SK-N-SH (cell line): Measurements from ENCODE around the gene PARP8. TPM values are rescaled to one million over a fixed set of nuclear protein-coding genes. Genes with fewer than 3 reads are reported as not detected.

Source experiments
- CTCF ChIA-PET: fragments of 300-600, 350-600 bp; formaldehyde crosslinking; extraction: SDS; loops from one replicate; lab custom pipeline; 2021; lab: Yijun Ruan, JAX
- POLR2A ChIA-PET: fragments of 350-600 bp; sonication (Branson Sonifier 250); formaldehyde crosslinking; extraction: SDS; loops from one replicate; lab custom pipeline; 2020; ENCODE audit warnings: antibody characterized with exemption, inconsistent platforms; lab: Yijun Ruan, JAX
- DNase-seq: peaks from one replicate; pipeline ENCODE4 v3.0.0; 2012
- H2AFZ ChIP-seq: fragments of 200-600 bp; sonication (generic); 2 replicates; pipeline ENCODE4 v1.8.1; 2016; ENCODE audit warnings: antibody characterized with exemption, mild to moderate bottlenecking, low read depth
- H3F3A ChIP-seq: fragments of 200-600 bp; sonication (generic); replicated peaks from 2 replicates; pipeline ENCODE3; 2016; ENCODE audit warnings: antibody characterized with exemption, mild to moderate bottlenecking; ENCODE audit not compliant: insufficient read depth
- H3K27ac ChIP-seq, 2 experiments: fragments of 200-500 bp in 1 of 2; fragments of 200-600 bp in 1 of 2; sonication (Bioruptor generic) in 1 of 2; sonication (generic), shearing (Covaris generic) in 1 of 2; 2 replicates each; pipeline versions ENCODE4 v1.5.1 to v1.6.1; 2014 to 2016; ENCODE audit warnings: low read depth in 2 of 2, inconsistent platforms in 1 of 2, low read length in 1 of 2, mild to moderate bottlenecking in 1 of 2, mixed read lengths in 1 of 2
- H3K27me3 ChIP-seq: fragments of 200-600 bp; sonication (generic), shearing (Covaris generic); 2 replicates; pipeline ENCODE4 v1.6.1; 2016; ENCODE audit warnings: mixed run types; ENCODE audit not compliant: insufficient read depth
- H3K36me3 ChIP-seq, 2 experiments: fragments of 200-500 bp in 1 of 2; fragments of 200-600 bp in 1 of 2; sonication (Bioruptor generic) in 1 of 2; sonication (generic) in 1 of 2; replicated peaks in 1 of 2; 2 replicates each; pipeline versions ENCODE3 to v1.5.1; 2014 to 2016; ENCODE audit warnings: low read length in 1 of 2, mild to moderate bottlenecking in 1 of 2; ENCODE audit not compliant: insufficient read depth in 2 of 2, control insufficient read depth in 1 of 2
- H3K4me1 ChIP-seq, 2 experiments: fragments of 200-500 bp in 1 of 2; fragments of 200-600 bp in 1 of 2; sonication (Bioruptor generic) in 1 of 2; sonication (generic), shearing (Covaris generic) in 1 of 2; 2 replicates each; pipeline versions ENCODE4 v1.5.1 to v1.6.1; 2014 to 2016; ENCODE audit warnings: low read depth in 1 of 2, low read length in 1 of 2, mixed run types in 1 of 2; ENCODE audit not compliant: insufficient read depth in 2 of 2, control insufficient read depth in 1 of 2
- H3K4me2 ChIP-seq: fragments of 200-600 bp; sonication (generic), shearing (Covaris generic); 2 replicates; pipeline ENCODE4 v1.6.1; 2017; ENCODE audit warnings: mixed run types
- H3K4me3 ChIP-seq, 2 experiments: fragments of 200-500 bp in 1 of 2; fragments of 200-600 bp in 1 of 2; sonication (Bioruptor generic) in 1 of 2; sonication (generic), shearing (Covaris generic) in 1 of 2; 2 replicates each; pipeline versions ENCODE4 v1.5.1 to v1.8.1; 2014 to 2016; ENCODE audit warnings: low read depth in 2 of 2, inconsistent platforms in 1 of 2, low read length in 1 of 2, mild to moderate bottlenecking in 1 of 2, mixed read lengths in 1 of 2, moderate library complexity in 1 of 2
- H3K79me2 ChIP-seq: fragments of 200-600 bp; sonication (generic); 2 replicates; pipeline ENCODE4 v1.8.1; 2017; ENCODE audit warnings: mild to moderate bottlenecking; ENCODE audit not compliant: insufficient read depth
- H3K9ac ChIP-seq: fragments of 200-600 bp; sonication (generic); 2 replicates; pipeline ENCODE4 v1.6.1; 2017; ENCODE audit warnings: mixed run types
- H3K9me2 ChIP-seq: fragments of 200-600 bp; sonication (generic); 2 replicates; pipeline ENCODE4 v1.6.1; 2017; ENCODE audit warnings: mixed run types
- H3K9me3 ChIP-seq: fragments of 200-600 bp; sonication (generic); 2 replicates; pipeline ENCODE4 v1.6.1; 2017; ENCODE audit warnings: mixed run types, mild to moderate bottlenecking, moderate library complexity
- H4K20me1 ChIP-seq: fragments of 200-600 bp; sonication (generic); 2 replicates; pipeline ENCODE4 v1.6.1; 2017; ENCODE audit warnings: mild to moderate bottlenecking, mixed run types; ENCODE audit not compliant: insufficient read depth
- FOSL2 ChIP-seq: IDR thresholded peaks from 2 replicates; pipeline ENCODE4 v1.4.0; 2012; ENCODE audit warnings: low read depth, mild to moderate bottlenecking, moderate library complexity, borderline replicate concordance
- GATA2 ChIP-seq: sonication (generic); formaldehyde crosslinking; IDR thresholded peaks from 2 replicates; pipeline ENCODE4 v1.5.0; 2020; ENCODE audit warnings: mild to moderate bottlenecking, missing genetic modification reagents
- MAX ChIP-seq: IDR thresholded peaks from 2 replicates; pipeline ENCODE4 v1.4.0; 2012; ENCODE audit warnings: low read depth
- PBX3 ChIP-seq: IDR thresholded peaks from 2 replicates; pipeline ENCODE4; 2012
- RAD21 ChIP-seq: IDR thresholded peaks from 2 replicates; pipeline ENCODE4 v1.6.1; 2012; ENCODE audit warnings: mild to moderate bottlenecking, low read length
- REST ChIP-seq: IDR thresholded peaks from 2 replicates; pipeline ENCODE4 v1.6.1; 2012; ENCODE audit warnings: mild to moderate bottlenecking, low read depth, low read length, moderate library complexity
- TAF1 ChIP-seq: IDR thresholded peaks from 2 replicates; pipeline ENCODE4 v1.6.1; 2012; ENCODE audit warnings: low read depth, mild to moderate bottlenecking, low read length, moderate library complexity, borderline replicate concordance
- USF1 ChIP-seq: IDR thresholded peaks from 2 replicates; pipeline ENCODE4 v1.4.0; 2012; ENCODE audit warnings: low read depth, borderline replicate concordance
- ZBTB33 ChIP-seq: IDR thresholded peaks from 2 replicates; pipeline ENCODE4 v1.4.0; 2012; ENCODE audit warnings: low read depth, borderline replicate concordance
- WGBS: methylation state at CpG from one replicate; pipeline ENCODE4 v1.1.6; 2017; ENCODE audit warnings: low lambda C conversion rate; 5-methylcytosine and 5-hydroxymethylcytosine counted together
- polyA plus RNA-seq, 3 experiments: library from polyadenylated mRNA; depleted of rRNA; stranded (reverse); fragments of >200 nt; gene quantifications; 2 replicates each; pipeline ENCODE4 v1.2.3, GENCODE V29; 2012

PARP8 gene
- polyA plus RNA-seq, 1 of the 3 experiments (the other 2 are of a cell fraction), result 6.2 TPM

- Histone ChIP-seq H3K9me3 (no peaks in the 10 kb centered on the region), H3K4me3 (no peak overlapping the region), H3K27ac (peak overlapping the region in 1 of 2 experiments; percentile 60; a peak in 2 of 4 replicates), H3K27me3 (no peaks in the 10 kb centered on the region), H3K4me1 (peaks cover 0 to 15% of the 10 kb centered on the region in 2 experiments; a peak in 2 of 4 replicates), H3F3A (no peaks in the 10 kb centered on the region), H3K9me2 (no peaks in the 10 kb centered on the region), H3K79me2 (no peaks in the 10 kb centered on the region), H3K4me2 (peak overlapping the region; percentile 46; the same call in 1 of the 2 replicates), H3K36me3 (no peaks in the 10 kb centered on the region), H4K20me1 (no peaks in the 10 kb centered on the region), H2AFZ (no peak overlapping the region), H3K9ac (no peak overlapping the region)
- DNase-seq, result no peak
- TF ChIP-seq RAD21, result no peak
- no peak for TF ChIP-seq ZBTB33
- no peak for TF ChIP-seq REST
- 0 out of 2 replicates have a peak, but pooled peaks have one; percentile 20 for TF ChIP-seq GATA2 (CRISPR knock-in tag)
- TF ChIP-seq MAX, result no peak
- POLR2A ChIA-PET, result no interaction called here
- 46% methylated on average over 2 of the region's 2 CpGs for WGBS
- CTCF ChIA-PET, result interaction anchor here (1.0 to 1.5 kb wide), 4 partner anchors 9 to 44 kb away, joined by 3 to 4 read pairs (median 3); partner anchors contain the start of gene PARP8
Observed at GRCh38 chr5:50710838-50711237, 44.4 kb downstream of the PARP8 start.

- Histone ChIP-seq H3K9me2 (no peaks in the 10 kb centered on the region), H3K79me2 (0 out of 2 replicates have a peak, but pooled peaks cover 4% of the 10 kb centered on the region), H2AFZ (no peak overlapping the region), H3K9ac (no peak overlapping the region), H4K20me1 (no peaks in the 10 kb centered on the region), H3K36me3 (no peaks in the 10 kb centered on the region), H3F3A (no peaks in the 10 kb centered on the region), H3K4me3 (no peak overlapping the region), H3K27me3 (no peaks in the 10 kb centered on the region), H3K9me3 (no peaks in the 10 kb centered on the region), H3K4me2 (peak overlapping the region; percentile 46; the same call in 1 of the 2 replicates), H3K4me1 (peaks cover 0 to 15% of the 10 kb centered on the region in 2 experiments; a peak in 2 of 4 replicates), H3K27ac (peak overlapping the region in 1 of 2 experiments; percentile 60; a peak in 2 of 4 replicates)
- DNase-seq, result peak; percentile 2
- WGBS, result 63% methylated on average over 2 of the region's 2 CpGs
- ChIA-PET CTCF (interaction anchor here (1.0 to 1.5 kb wide), 4 partner anchors 9 to 45 kb away, joined by 3 to 4 read pairs (median 3); partner anchors contain the start of gene PARP8), POLR2A (no interaction called here)
- TF ChIP-seq USF1, result peak; percentile 76; the same call in 1 of the 2 replicates
- no peak for TF ChIP-seq TAF1
- TF ChIP-seq FOSL2, result no peak
- TF ChIP-seq PBX3, result 0 out of 2 replicates have a peak, but pooled peaks have one; percentile 13
Observed at GRCh38 chr5:50711280-50711679, 44.8 kb downstream of the PARP8 start.
